PC-9 (cell line): ENCODE results near the gene S100A4. TPM values are rescaled to one million over a fixed set of nuclear protein-coding genes. Genes with fewer than 3 reads are reported as not detected.

Experiments used
- BruUV-seq: library from RNA; stranded (reverse); fragments of 400-500 nt; replicated peaks from 2 replicates; lab custom pipeline; 2021; lab: Mats Ljungman, UMichigan
- CTCF ChIA-PET: fragments of 300-600 bp; sonication (Branson Sonifier 250); formaldehyde crosslinking; loops from one replicate; lab custom pipeline; 2022; ENCODE audit warnings: antibody characterized with exemption; lab: Charles Lee
- POLR2A ChIA-PET: fragments of 300-600 bp; sonication (Branson Sonifier 250); formaldehyde crosslinking; loops from one replicate; lab custom pipeline; 2022; ENCODE audit warnings: antibody characterized with exemption; ENCODE audit not compliant: unreplicated experiment; lab: Charles Lee
- DNase-seq, 2 experiments: peaks; one replicate each; pipeline versions ENCODE4 v3.0.0 to v3.0.0-alpha.2; 2015 to 2022; ENCODE audit warnings: mixed read lengths in 1 of 2
- H2AFZ ChIP-seq: fragments of 200-600 bp; sonication (generic); 2 replicates; pipeline ENCODE4 v1.8.1; 2017; ENCODE audit warnings: antibody characterized with exemption
- H3F3A ChIP-seq: fragments of 200-600 bp; sonication (generic); 2 replicates; pipeline ENCODE4 v1.8.1; 2017; ENCODE audit warnings: antibody characterized with exemption, mild to moderate bottlenecking, low read depth; ENCODE audit not compliant: insufficient read depth
- H3K27ac ChIP-seq: fragments of 200-600 bp; sonication (generic); 2 replicates; pipeline ENCODE4 v1.6.1; 2016; ENCODE audit warnings: mixed run types
- H3K27me3 ChIP-seq: fragments of 200-600 bp; sonication (generic); 2 replicates; pipeline ENCODE4 v1.6.1; 2016; ENCODE audit warnings: low read depth, mixed run types; ENCODE audit not compliant: insufficient read depth
- H3K36me3 ChIP-seq: fragments of 200-600 bp; sonication (generic); 2 replicates; pipeline ENCODE4 v1.6.1; 2016; ENCODE audit warnings: low read depth, mixed run types
- H3K4me1 ChIP-seq: fragments of 200-600 bp; sonication (generic); replicated peaks from 2 replicates; pipeline ENCODE4 v1.6.1; 2016; ENCODE audit warnings: mixed run types; ENCODE audit not compliant: insufficient read depth
- H3K4me2 ChIP-seq: fragments of 200-600 bp; sonication (generic); 2 replicates; pipeline ENCODE4 v1.6.1; 2017; ENCODE audit warnings: mixed run types
- H3K4me3 ChIP-seq: fragments of 200-600 bp; sonication (generic); 2 replicates; pipeline ENCODE4 v1.6.1; 2016; ENCODE audit warnings: mixed run types
- H3K79me2 ChIP-seq: fragments of 200-600 bp; sonication (generic); 2 replicates; pipeline ENCODE4 v1.6.1; 2017; ENCODE audit warnings: low read depth, mixed run types
- H3K9me2 ChIP-seq: fragments of 200-600 bp; sonication (generic); 2 replicates; pipeline ENCODE4 v1.8.1; 2017; ENCODE audit warnings: mild to moderate bottlenecking; ENCODE audit not compliant: insufficient read depth
- H3K9me3 ChIP-seq: fragments of 200-600 bp; sonication (generic); 2 replicates; pipeline ENCODE4 v1.8.1; 2016; ENCODE audit warnings: low read depth; ENCODE audit not compliant: insufficient read depth
- H4K20me1 ChIP-seq: fragments of 200-600 bp; sonication (generic); 2 replicates; pipeline ENCODE4 v1.8.1; 2017; ENCODE audit not compliant: insufficient read depth
- EZH2 ChIP-seq: fragments of 200-600 bp; sonication (generic); IDR thresholded peaks from 2 replicates; pipeline ENCODE4 v1.8.0; 2017; ENCODE audit warnings: antibody characterized with exemption, low read depth
- intact Hi-C: fragments of 100-400 bp; cut with micrococcal nuclease; formaldehyde crosslinking; loops from one replicate; pipeline ENCODE4 v1.10.0; 2022; ENCODE audit not compliant: unreplicated experiment
- total RNA-seq: library from RNA; stranded (reverse); gene quantifications from 2 replicates; pipeline ENCODE4 v1.2.3, GENCODE V29; 2021
- TF ChIP-seq, protein P1 (sequence below): fragments of 200-600 bp; sonication (generic); conservative IDR thresholded peaks from 2 replicates; pipeline ENCODE4 v1.6.1; 2017; ENCODE audit warnings: mixed run types, antibody characterized with exemption, mild to moderate bottlenecking, moderate library complexity

The S100A4 gene
- total RNA-seq, 1 experiment from 2014 or later, result 303 TPM

- H2AFZ ChIP-seq, result no peak overlapping the region
- no peak overlapping the region for H3K4me2 ChIP-seq
- DNase-seq, result no peak
- TF ChIP-seq, protein P1, sequence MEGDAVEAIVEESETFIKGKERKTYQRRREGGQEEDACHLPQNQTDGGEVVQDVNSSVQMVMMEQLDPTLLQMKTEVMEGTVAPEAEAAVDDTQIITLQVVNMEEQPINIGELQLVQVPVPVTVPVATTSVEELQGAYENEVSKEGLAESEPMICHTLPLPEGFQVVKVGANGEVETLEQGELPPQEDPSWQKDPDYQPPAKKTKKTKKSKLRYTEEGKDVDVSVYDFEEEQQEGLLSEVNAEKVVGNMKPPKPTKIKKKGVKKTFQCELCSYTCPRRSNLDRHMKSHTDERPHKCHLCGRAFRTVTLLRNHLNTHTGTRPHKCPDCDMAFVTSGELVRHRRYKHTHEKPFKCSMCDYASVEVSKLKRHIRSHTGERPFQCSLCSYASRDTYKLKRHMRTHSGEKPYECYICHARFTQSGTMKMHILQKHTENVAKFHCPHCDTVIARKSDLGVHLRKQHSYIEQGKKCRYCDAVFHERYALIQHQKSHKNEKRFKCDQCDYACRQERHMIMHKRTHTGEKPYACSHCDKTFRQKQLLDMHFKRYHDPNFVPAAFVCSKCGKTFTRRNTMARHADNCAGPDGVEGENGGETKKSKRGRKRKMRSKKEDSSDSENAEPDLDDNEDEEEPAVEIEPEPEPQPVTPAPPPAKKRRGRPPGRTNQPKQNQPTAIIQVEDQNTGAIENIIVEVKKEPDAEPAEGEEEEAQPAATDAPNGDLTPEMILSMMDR, result no peak
- TF ChIP-seq EZH2, result no peak
- no TSS peak for BruUV-seq
- H3K4me3 ChIP-seq, result no peak overlapping the region
- ChIA-PET CTCF (no interaction called here), POLR2A (interaction anchor here (0.6 to 1.1 kb wide), 2 partner anchors 29 to 63 kb away, joined by 3 to 7 read pairs; no protein-coding TSS in a partner anchor)
- H3K9me2 ChIP-seq, result no peaks in the 10 kb centered on the region
- no peaks in the 10 kb centered on the region for H3K36me3 ChIP-seq
- no peaks in the 10 kb centered on the region for H4K20me1 ChIP-seq
- no peaks in the 10 kb centered on the region for H3K79me2 ChIP-seq
- no peaks in the 10 kb centered on the region for H3K27me3 ChIP-seq
- H3K4me1 ChIP-seq, result peaks cover 1% of the 10 kb centered on the region; the same call in 1 of the 2 replicates
- peaks cover 5% of the 10 kb centered on the region; the same call in 1 of the 2 replicates for H3F3A ChIP-seq
- H3K9me3 ChIP-seq, result no peaks in the 10 kb centered on the region
- no peak overlapping the region for H3K27ac ChIP-seq
- intact Hi-C loops, result no loop called here
Observed at GRCh38 chr1:153578936-153579335, 33.3 kb upstream of the S100A4 start.

DNA sequence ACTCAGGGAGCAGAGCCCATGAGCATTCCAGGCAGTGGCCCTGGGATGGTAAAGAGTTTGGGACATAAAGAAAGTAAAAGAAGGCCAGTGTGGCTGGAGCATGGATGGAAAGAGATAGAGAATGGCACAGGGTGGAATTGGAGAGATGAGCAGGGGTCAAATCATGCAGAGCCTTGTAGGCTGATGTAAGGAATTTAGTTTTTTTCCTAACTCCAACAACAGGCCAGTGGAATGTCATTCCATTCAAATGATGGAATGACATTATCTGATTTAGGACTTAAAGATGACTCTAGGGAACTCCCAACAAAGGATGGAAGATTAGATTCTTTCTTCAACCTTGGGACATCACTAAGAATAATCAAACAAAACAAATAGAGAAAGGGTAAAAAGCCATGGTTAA lies 32.9 kb upstream of the S100A4 start:
- H3K79me2 ChIP-seq, result no peaks in the 10 kb centered on the region
- H3K9me2 ChIP-seq, result no peaks in the 10 kb centered on the region
- ChIA-PET CTCF (interaction anchor here (0.6 kb wide), 1 partner anchor 97 kb away, joined by 5 read pairs; no protein-coding TSS in a partner anchor), POLR2A (interaction anchor here (0.6 to 1.1 kb wide), 2 partner anchors 29 to 63 kb away, joined by 3 to 7 read pairs; no protein-coding TSS in a partner anchor)
- H3K4me1 ChIP-seq, result peaks cover 6% of the 10 kb centered on the region
- H3K36me3 ChIP-seq, result no peaks in the 10 kb centered on the region
- no peak for TF ChIP-seq EZH2
- TF ChIP-seq, protein P1, result no peak
- no peak overlapping the region for H3K4me2 ChIP-seq
- no peaks in the 10 kb centered on the region for H3K9me3 ChIP-seq
- H4K20me1 ChIP-seq, result no peaks in the 10 kb centered on the region
- H3K27me3 ChIP-seq, result no peaks in the 10 kb centered on the region
- no peak for DNase-seq
- peaks cover 9% of the 10 kb centered on the region; the same call in 1 of the 2 replicates for H3F3A ChIP-seq
- intact Hi-C loops, result no loop called here
- no TSS peak for BruUV-seq
- H2AFZ ChIP-seq, result no peak overlapping the region
- no peak overlapping the region for H3K27ac ChIP-seq
- no peak overlapping the region for H3K4me3 ChIP-seq

DNA sequence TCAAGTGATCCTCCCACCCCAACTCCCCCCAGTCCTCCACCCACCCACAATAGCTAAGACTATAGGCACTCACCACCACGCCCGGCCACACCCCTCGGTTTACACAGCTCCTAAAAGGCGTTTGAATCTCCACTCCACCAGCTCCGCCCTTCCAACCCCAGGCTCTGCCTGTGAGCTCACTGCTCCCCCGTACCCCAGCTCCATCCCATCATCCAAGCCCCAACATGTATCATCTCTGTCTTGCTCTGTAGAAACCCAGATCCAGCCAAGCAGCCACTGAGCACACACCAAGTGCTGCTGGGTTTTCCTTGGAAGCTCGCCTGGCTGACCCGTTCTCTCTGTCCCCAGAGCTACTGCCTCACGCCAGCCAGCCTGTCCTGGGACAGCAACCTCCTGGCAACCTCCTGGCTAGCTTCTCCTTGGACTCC lies 32.0 kb upstream of the S100A4 start:
- ChIA-PET CTCF (interaction anchor here (1.2 kb wide), 1 partner anchor 50 kb away, joined by 11 read pairs; the partner anchor contains the start of gene S100A13), POLR2A (interaction anchor here (0.6 to 1.1 kb wide), 4 partner anchors 11 to 1279 kb away, joined by 3 to 15 read pairs (median 6); partner anchors contain the start of gene S100A13)
- H3K36me3 ChIP-seq, result no peaks in the 10 kb centered on the region
- no peak for DNase-seq
- no peak overlapping the region for H3K4me3 ChIP-seq
- H3K27ac ChIP-seq, result no peak overlapping the region
- intact Hi-C loops, result no loop called here
- H3K4me2 ChIP-seq, result no peak overlapping the region
- H2AFZ ChIP-seq, result no peak overlapping the region
- BruUV-seq, result no TSS peak
- no peaks in the 10 kb centered on the region for H3K27me3 ChIP-seq
- no peaks in the 10 kb centered on the region for H4K20me1 ChIP-seq
- H3F3A ChIP-seq, result peaks cover 18% of the 10 kb centered on the region; the same call in 1 of the 2 replicates
- no peaks in the 10 kb centered on the region for H3K9me2 ChIP-seq
- H3K4me1 ChIP-seq, result peaks cover 14% of the 10 kb centered on the region
- no peaks in the 10 kb centered on the region for H3K79me2 ChIP-seq
- TF ChIP-seq EZH2, result no peak
- no peaks in the 10 kb centered on the region for H3K9me3 ChIP-seq
